Activated naive CD8-positive, alpha-beta T cell treated with anti-CD3 and anti-CD28 coated beads, Interleukin-2, amount 50 U/mL, for 16 hours (primary cell): ENCODE measurements around the gene PNPLA5.
"Not testable (repeated sequence)": the region's sequence is repeated elsewhere in the genome, so short reads cannot be mapped to it uniquely, and the experiment has no call there.

Experiments
- DNase-seq: peaks from one replicate; pipeline ENCODE4 v3.0.0-alpha.2; 2020; ENCODE audit warnings: low read depth, low spot score

The PNPLA5 gene

DNA sequence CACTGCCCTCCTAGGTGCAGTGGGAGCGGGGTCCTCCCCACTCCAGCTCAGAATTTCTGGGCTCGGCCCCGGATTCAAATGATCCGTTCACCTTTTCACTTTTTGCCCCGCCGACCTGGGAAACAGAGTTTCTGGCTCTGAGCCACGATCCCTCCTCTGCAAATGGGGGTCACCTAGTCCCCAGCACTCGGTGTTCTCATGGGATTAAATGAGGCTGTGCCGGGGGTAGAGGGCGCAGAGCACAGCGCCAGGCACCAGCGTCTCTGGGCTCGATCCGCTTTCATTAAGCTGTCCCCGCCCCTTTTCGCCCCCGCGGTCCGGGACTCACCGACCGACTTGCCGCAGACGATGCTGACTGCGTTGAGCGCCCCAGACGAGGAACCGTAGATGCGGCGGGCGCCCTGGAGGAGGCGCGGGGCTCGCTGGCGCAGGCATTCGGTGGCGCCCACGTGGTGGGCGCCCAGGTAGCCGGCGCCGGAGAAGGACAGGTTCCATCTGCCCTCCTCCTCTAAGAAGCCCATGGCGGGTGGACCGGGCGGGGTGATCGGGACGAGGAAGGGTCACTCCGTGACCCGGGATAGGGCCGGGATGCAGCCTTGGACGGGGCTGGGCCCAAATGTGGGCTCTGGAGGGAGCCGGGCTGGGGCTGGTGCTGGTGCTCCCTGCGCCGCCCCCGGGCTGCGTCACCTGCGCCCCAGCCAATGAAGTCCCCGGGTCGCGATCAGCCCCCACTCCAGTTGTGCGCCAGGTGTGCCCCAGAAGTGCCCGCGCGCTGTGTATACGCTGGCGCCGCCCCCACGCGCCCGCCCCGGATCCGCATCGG is at the start of gene PNPLA5:
Gene PNPLA5, minus strand, starts transcription at position 654 of the 823 bp plus-strand sequence. Its CDS starts 133 bp downstream, at position 521.
- no peak for DNase-seq

DNA sequence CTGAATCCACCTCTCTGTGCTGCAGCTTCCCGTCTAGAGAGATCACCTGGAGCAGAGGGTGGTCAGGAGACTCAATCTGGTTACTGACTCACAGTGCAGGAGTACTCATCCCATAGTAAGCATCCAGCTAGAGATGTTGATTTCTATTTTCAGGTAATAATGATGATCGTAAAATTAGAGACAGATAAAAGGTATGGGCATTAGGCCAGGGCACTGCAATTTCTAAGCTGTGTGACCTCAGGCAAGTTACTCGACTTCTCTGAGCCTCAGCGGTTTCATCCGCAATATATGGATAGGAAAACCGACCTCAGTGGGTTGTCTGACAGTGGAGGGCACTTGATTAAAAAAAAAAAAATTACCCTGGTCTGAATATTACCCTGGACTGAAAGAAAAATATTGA is 49.6 kb upstream of the PNPLA5 start:
- no peak for DNase-seq

- DNase-seq = no peak
Observed at GRCh38 chr22:43931771-43932170, 40.0 kb upstream of the PNPLA5 start.

DNA sequence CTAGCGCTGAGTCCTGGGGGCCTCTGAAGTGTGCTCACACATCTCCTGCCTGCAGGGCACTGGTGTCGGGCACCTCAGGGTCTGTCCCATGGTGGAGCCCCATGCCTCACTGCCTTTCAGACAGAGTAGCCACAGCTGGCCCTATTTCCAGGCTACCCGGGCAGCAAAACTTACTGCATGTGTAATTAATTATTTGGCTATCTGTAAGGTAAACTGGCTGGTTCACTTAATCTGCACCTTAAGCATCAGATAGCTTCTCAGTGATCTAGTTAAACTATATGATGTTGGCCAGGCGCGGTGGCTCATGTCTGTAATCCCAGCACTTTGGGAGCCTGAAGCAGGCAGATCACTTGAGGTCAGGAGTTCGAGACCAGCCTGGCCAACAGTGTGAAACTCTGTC is 37.1 kb upstream of the PNPLA5 start:
- no peak for DNase-seq

GRCh38 chr22:43928468-43928867 is 36.7 kb upstream of the PNPLA5 start:
- no peak for DNase-seq

DNA sequence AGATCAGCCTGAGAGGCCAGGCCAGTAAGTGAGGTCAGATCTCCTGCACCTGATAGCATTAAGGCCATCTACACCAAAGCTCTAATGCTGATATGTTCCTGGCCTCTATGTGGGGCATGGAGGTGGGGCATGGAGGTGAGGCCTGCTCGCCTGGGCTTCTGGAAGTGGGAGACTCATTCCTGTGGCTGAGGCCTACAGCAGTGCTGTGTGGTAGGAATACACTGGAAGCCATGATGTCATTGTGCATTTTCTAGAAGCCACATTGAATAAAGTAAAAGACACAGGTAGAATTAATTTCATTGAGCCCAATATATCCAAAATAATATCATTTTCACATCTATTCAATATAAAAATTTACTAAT is 34.5 kb upstream of the PNPLA5 start:
- DNase-seq = no peak

- DNase-seq = no peak
Observed at GRCh38 chr22:43925433-43926348, 33.9 kb upstream of the PNPLA5 start.

- DNase-seq = no peak
Observed at GRCh38 chr22:43924877-43925276, 33.1 kb upstream of the PNPLA5 start.

DNA sequence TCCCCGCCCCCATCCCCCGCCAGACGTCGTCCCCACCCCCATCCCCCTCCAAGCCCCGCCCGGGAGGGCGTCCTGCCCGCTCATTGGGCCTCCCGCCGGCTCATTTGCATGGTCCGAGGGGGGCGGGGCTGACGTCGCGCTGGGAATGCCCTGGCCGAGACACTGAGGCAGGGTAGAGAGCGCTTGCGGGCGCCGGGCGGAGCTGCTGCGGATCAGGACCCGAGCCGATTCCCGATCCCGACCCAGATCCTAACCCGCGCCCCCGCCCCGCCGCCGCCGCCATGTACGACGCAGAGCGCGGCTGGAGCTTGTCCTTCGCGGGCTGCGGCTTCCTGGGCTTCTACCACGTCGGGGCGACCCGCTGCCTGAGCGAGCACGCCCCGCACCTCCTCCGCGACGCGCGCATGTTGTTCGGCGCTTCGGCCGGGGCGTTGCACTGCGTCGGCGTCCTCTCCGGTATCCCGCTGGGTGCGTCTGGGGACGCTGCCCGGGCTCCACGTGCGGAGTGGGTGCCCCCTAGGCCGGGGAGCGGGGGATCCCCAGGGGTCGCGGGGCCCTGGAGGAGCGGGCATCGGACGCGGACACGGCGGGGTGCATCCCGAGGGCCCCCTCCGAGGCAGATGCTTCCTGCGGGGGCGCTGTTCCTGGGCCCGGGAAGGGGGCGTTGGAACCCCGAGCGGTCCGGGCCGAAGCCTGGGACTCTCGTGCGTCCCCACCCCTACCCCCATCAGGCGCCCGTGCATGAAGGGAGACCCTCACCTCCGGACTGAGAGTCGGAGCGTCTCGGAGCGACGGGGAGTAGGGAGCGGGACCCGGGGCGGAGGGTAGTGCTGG is 32.0 kb upstream of the PNPLA5 start, which contains the start of gene PNPLA3:
Gene PNPLA3, plus strand, starts transcription at position 175 of the 834 bp plus-strand sequence. Its CDS starts 107 bp downstream, at position 282.
- peak; percentile 64 for DNase-seq

DNA sequence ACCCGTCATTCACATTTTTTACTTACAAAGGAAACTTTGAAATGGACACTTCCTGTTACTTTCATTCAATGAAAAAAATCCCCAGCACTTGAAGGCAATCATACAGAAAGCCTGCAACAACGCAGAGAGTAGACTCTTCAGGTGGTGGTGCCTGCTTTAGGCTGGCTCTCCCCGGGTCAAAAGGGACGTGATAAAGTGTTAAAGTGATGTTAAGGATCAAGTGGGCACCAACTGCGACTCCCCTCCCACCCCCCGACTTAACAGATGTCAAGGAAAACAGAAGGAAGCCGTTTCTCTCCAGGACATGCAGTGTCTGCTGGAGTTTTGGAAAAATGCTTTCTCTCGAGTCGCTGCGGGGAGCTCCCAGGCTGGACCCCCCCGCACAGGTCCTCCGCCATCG is 31.4 kb upstream of the PNPLA5 start:
- no peak for DNase-seq

DNA sequence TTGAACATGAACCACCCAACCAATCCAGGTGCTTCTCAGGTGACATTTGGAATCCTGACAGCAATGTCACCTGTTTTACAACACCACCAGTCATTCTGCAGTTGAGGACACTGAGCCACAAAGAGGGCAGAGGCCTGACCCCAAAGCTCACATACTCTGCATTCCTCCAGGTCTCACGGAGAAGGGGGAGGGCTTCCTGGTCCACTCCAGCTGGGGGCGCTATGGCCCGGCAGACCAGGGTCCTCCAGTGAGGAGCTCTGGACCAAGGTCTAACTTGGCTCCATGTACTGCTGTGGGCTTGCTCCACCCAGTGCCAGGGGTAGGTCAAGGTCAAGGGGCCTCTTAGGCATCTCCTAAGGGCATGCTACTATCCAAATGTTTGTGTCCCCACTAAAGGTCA is 30.3 kb upstream of the PNPLA5 start:
- no peak for DNase-seq

DNA sequence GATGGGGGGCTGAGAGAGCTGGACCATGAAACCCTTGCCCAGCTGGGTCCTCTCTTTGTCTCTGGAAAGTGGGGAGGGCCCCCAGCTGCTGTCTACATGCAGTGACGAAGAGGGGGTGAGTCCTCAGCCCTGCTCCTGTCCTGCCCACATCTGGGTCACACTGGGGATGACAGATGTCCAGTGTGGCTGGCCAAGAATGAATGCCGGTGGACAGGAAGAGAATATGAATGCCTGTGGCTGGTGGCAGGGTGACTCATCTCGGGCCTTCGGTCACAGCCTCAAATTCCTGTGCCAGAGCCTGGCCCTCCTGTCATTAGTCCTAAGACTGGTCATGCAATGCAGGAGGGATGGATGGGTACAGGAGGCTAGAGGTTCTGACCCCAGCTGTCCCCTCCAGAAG is 29.6 kb upstream of the PNPLA5 start:
- DNase-seq = no peak

GRCh38 chr22:43919106-43919973 is 27.5 kb upstream of the PNPLA5 start:
- DNase-seq = no peak

DNA sequence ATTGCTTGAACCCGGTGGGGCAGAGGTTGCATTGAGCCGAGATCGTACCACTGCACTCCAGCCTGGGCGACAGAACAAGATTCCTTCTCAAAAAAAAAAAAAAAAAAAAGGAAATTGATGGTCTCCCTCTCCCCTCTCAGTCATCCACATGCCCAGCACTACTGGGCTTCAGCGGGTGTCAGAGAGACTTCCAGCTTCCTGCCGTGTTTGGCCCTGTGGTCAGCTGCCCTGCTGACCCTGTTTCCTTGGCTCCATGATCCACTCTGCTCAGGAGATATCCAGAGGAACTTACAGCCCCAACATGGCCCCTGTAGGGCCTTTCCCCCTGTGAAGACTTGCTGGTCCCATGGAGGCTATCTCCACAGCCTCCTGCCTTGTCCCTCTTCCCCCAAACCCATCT is 25.7 kb upstream of the PNPLA5 start:
- DNase-seq = no peak

- DNase-seq = no peak
Observed at GRCh38 chr22:43911351-43911750, 19.5 kb upstream of the PNPLA5 start.

GRCh38 chr22:43910178-43910695 is 18.4 kb upstream of the PNPLA5 start:
- DNase-seq = no peak

DNA sequence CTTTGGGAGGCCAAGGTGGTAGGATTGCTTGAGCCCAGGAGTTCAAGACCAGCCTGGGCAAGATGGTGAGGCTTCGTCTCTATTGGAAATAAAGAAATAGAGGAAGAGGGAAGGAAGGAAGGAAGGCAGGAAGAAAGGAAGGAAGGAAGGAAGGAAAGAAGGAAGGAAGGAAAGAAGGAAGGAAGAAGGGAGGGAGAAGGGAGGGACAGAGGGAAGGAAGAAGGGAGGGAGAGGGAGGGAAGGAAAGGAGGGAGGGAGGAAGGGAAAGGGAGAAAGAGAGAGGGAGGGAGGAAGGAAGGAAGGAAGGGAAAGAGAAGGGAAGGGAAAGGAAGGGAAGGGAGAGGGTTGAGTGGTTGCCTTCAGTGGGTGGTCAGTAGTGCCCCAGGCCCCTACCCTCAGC is 17.9 kb upstream of the PNPLA5 start:
- DNase-seq = no peak

DNA sequence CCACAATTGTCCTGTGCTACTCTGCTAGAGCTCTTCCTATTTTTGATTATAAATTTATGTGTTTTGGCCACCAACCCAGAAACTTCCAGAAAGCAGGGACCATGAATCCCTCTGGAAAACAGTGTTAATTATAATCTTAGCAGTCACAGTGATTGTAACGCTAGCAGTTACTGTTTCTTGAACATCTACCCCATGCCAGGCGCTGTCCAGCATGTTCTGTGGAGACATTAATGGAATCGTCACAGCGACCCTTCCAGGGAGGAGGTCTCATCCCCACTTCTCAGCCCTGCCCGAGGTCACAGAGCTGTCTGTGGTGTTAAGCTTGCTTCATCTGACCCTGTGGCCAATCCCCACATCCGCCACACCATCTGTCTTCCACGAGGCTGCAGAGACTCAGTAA is 13.9 kb upstream of the PNPLA5 start:
- DNase-seq = no peak

GRCh38 chr22:43904412-43904811 is 12.6 kb upstream of the PNPLA5 start:
- DNase-seq = not testable (repeated sequence)

- DNase-seq = not testable (repeated sequence)
Observed at GRCh38 chr22:43903033-43903432, 11.2 kb upstream of the PNPLA5 start.
